ENCODE data around the gene TMEM132E. TPM values are rescaled to one million over a fixed set of nuclear protein-coding genes. Genes with fewer than 3 reads are reported as not detected.

The TMEM132E gene
- total and polyA plus RNA-seq, 2 donors from 2014 or later = 1.1 to 4.3 TPM

DNA sequence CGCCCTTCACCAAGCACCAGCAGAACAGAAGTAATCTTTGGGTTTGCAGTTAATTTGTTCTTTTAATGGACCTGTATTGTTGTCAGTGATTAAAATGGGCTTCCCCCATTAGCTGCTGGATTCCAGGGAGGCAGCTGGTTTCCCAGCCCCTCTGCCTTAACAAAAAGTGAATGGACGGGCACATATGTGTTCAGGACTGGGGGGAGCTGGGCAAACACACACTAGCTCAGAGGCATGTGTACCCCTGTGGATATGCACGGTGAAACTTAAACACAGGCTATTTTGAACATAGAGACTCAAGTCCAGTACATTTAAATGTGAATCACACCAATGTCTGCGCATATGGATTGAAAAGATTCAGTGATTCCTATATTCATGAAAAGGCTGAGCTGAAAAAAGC, 25.5 kb upstream of the TMEM132E start:
- Histone ChIP-seq H3K36me3 (ENCODE audit: control insufficient read depth in 2 of 3, insufficient read depth in 3 of 3, low read length in 3 of 3) (no peaks in the 10 kb centered on the region), H3K9me3 (ENCODE audit: control insufficient read depth in 2 of 3, insufficient read depth in 1 of 3, low read length in 3 of 3) (no peaks in the 10 kb centered on the region), H3K9ac (ENCODE audit: low read length in 3 of 3) (no peak overlapping the region), H3K27me3 (ENCODE audit: control insufficient read depth, insufficient read depth, low read length) (no peaks in the 10 kb centered on the region), H3K4me1 (ENCODE audit: control insufficient read depth in 2 of 3, insufficient read depth in 2 of 3, low read depth in 1 of 3, low read length in 3 of 3) (peaks cover 0 to 4% (median 0%) of the 10 kb centered on the region in 3 donors), H3K4me3 (ENCODE audit: low read length in 3 of 3) (no peak overlapping the region), H3K27ac (ENCODE audit: low read depth in 2 of 2, low read length in 2 of 2) (no peak overlapping the region)
- no peak for TF ChIP-seq CTCF (IDR thresholded peaks at IDR 0.05; ENCODE audit: borderline replicate concordance, extremely low read depth, insufficient read depth)
- DNase-seq (no peak), FAIRE-seq (no peak)
- intact Hi-C loops (cut with DNase I) = loop anchor here (10.0 kb wide), 1 partner anchor 541 kb away; no protein-coding TSS in a partner anchor

DNA sequence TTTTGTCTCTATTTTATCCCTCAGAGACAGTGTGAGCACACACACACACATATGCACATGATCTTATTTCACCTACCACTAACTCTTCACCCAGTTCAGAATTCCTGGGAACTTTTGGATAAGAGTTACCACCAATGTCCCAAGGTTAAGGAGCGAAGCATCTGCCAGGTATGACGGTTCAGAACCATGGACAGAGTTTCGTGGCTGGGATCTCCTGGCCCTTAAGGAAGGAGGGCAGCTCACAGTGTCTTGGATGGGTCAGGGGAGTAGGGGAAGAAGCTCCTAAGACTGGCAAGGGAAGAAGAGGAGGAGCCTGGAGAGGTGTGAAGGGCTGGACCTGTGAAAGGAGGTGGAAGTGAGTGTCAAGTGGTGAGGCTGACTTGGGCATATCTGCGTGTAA, 23.0 kb upstream of the TMEM132E start:
- DNase-seq (peak in 3 of 5 donors; percentile 57 to 81 (median 75)), FAIRE-seq (no peak)
- H3K9ac ChIP-seq (ENCODE audit: low read length in 3 of 3) = no peak overlapping the region
- H3K9me3 ChIP-seq (ENCODE audit: control insufficient read depth in 2 of 3, insufficient read depth in 1 of 3, low read length in 3 of 3) = no peaks in the 10 kb centered on the region
- intact Hi-C loops (cut with DNase I) = loop anchor here (10.0 kb wide), 1 partner anchor 538 kb away; no protein-coding TSS in a partner anchor
- no peaks in the 10 kb centered on the region for H3K27me3 ChIP-seq (ENCODE audit: control insufficient read depth, insufficient read depth, low read length)
- no peaks in the 10 kb centered on the region for H3K36me3 ChIP-seq (ENCODE audit: control insufficient read depth in 2 of 3, insufficient read depth in 3 of 3, low read length in 3 of 3)
- no peak overlapping the region for H3K4me3 ChIP-seq (ENCODE audit: low read length in 3 of 3)
- H3K4me1 ChIP-seq (ENCODE audit: control insufficient read depth in 2 of 3, insufficient read depth in 2 of 3, low read depth in 1 of 3, low read length in 3 of 3) = no peaks in the 10 kb centered on the region
- no peak for TF ChIP-seq CTCF (IDR thresholded peaks at IDR 0.05; ENCODE audit: borderline replicate concordance, extremely low read depth, insufficient read depth)
- no peak overlapping the region for H3K27ac ChIP-seq (ENCODE audit: low read depth in 2 of 2, low read length in 2 of 2)

DNA sequence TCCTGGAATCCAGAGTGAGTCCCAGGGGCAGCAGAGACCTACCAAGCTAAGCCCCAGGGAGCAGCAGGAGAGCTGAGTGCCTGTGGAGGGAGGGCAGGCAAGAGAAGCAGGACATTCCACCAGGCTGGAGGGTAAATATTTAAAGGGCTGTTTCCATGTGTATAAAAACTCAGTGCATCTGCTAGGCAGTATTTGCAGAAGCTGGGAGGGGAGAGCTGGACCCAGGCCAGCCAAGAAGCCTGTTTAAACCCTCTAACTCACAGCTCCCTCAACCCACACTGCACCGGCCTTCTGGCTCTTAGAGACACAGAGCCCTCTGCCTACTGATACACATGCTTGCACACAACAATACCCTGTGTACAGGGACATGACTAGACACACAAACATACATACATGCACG, 22.5 kb upstream of the TMEM132E start:
- Histone ChIP-seq H3K36me3 (ENCODE audit: control insufficient read depth in 2 of 3, insufficient read depth in 3 of 3, low read length in 3 of 3) (no peaks in the 10 kb centered on the region), H3K9ac (ENCODE audit: low read length in 3 of 3) (no peak overlapping the region), H3K27me3 (ENCODE audit: control insufficient read depth, insufficient read depth, low read length) (no peaks in the 10 kb centered on the region), H3K4me3 (ENCODE audit: low read length in 3 of 3) (no peak overlapping the region), H3K27ac (ENCODE audit: low read depth in 2 of 2, low read length in 2 of 2) (no peak overlapping the region), H3K9me3 (ENCODE audit: control insufficient read depth in 2 of 3, insufficient read depth in 1 of 3, low read length in 3 of 3) (no peaks in the 10 kb centered on the region), H3K4me1 (ENCODE audit: control insufficient read depth in 2 of 3, insufficient read depth in 2 of 3, low read depth in 1 of 3, low read length in 3 of 3) (no peaks in the 10 kb centered on the region)
- intact Hi-C loops (cut with DNase I) = loop anchor here (10.0 kb wide), 1 partner anchor 538 kb away; no protein-coding TSS in a partner anchor
- no peak for TF ChIP-seq CTCF (IDR thresholded peaks at IDR 0.05; ENCODE audit: borderline replicate concordance, extremely low read depth, insufficient read depth)
- FAIRE-seq (no peak), DNase-seq (no peak)

DNA sequence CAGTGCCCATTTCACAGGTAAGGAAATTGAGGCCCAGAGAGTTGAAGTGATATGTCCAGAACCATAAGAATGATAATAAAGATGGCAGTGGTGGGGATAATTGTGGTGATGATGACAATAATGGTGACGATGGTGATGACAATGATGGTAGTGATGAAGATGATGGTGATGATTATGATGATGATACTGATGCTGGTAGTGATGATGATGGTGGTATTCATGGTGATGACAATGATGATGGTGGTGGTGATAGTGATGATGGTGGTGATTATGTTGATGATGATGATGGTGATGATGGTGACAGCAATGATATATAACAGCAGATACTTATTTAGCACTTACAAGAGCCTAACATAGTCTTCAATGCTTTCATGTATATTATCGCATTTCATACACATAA, 18.1 kb upstream of the TMEM132E start:
- no peak for TF ChIP-seq CTCF (IDR thresholded peaks at IDR 0.05; ENCODE audit: borderline replicate concordance, extremely low read depth, insufficient read depth)
- Histone ChIP-seq H3K36me3 (ENCODE audit: control insufficient read depth in 2 of 3, insufficient read depth in 3 of 3, low read length in 3 of 3) (no peaks in the 10 kb centered on the region), H3K27me3 (ENCODE audit: control insufficient read depth, insufficient read depth, low read length) (no peaks in the 10 kb centered on the region), H3K9ac (ENCODE audit: low read length in 3 of 3) (no peak overlapping the region), H3K9me3 (ENCODE audit: control insufficient read depth in 2 of 3, insufficient read depth in 1 of 3, low read length in 3 of 3) (no peaks in the 10 kb centered on the region), H3K4me1 (ENCODE audit: control insufficient read depth in 2 of 3, insufficient read depth in 2 of 3, low read depth in 1 of 3, low read length in 3 of 3) (no peaks in the 10 kb centered on the region), H3K4me3 (ENCODE audit: low read length in 3 of 3) (no peak overlapping the region), H3K27ac (ENCODE audit: low read depth in 2 of 2, low read length in 2 of 2) (no peak overlapping the region)
- DNase-seq (no peak), FAIRE-seq (no peak)
- intact Hi-C loops (cut with DNase I) = no loop called here

Measured in kidney (tissue), 14 donors.